Osteocyte (in vitro differentiated cells): ENCODE data around the gene ARHGEF25. TPM values are rescaled to one million over a fixed set of nuclear protein-coding genes. Genes with fewer than 3 reads are reported as not detected.
"Not testable (repeated sequence)": the region's sequence is repeated elsewhere in the genome, so short reads cannot be mapped to it uniquely, and the experiment has no call there.

Experiments used
- DNase-seq: peaks from one replicate; pipeline ENCODE4 v3.0.0; 2021; ENCODE audit warnings: mixed read lengths; ENCODE audit not compliant: unreplicated experiment; ENCODE audit errors: extremely low spot score
- H3K27ac Mint-ChIP-seq: one replicate; pipeline ENCODE4 v1.8.0; 2021; ENCODE audit warnings: mild to moderate bottlenecking, mixed read lengths; ENCODE audit not compliant: unreplicated experiment
- H3K27me3 Mint-ChIP-seq: one replicate; pipeline ENCODE4 v1.8.0; 2021; ENCODE audit warnings: mixed read lengths; ENCODE audit not compliant: unreplicated experiment
- H3K36me3 Mint-ChIP-seq: one replicate; pipeline ENCODE4 v1.8.0; 2021; ENCODE audit warnings: mixed read lengths; ENCODE audit not compliant: unreplicated experiment
- H3K4me1 Mint-ChIP-seq: one replicate; pipeline ENCODE4 v1.8.0; 2021; ENCODE audit warnings: mixed read lengths; ENCODE audit not compliant: unreplicated experiment
- H3K4me3 Mint-ChIP-seq: one replicate; pipeline ENCODE4 v1.8.0; 2021; ENCODE audit warnings: mild to moderate bottlenecking, moderate library complexity, mixed read lengths; ENCODE audit not compliant: unreplicated experiment
- H3K9me3 Mint-ChIP-seq: one replicate; pipeline ENCODE4 v1.8.0; 2021; ENCODE audit warnings: mixed read lengths; ENCODE audit not compliant: unreplicated experiment
- total RNA-seq: library from RNA; stranded (reverse); gene quantifications from 2 replicates; pipeline ENCODE4 v1.2.1, GENCODE V29; 2021
- TF ChIP-seq, protein P1 (sequence below): fragments of 200-600 bp; sonication (generic); IDR thresholded peaks from 2 replicates; pipeline ENCODE4 v1.5.0; 2021; ENCODE audit warnings: antibody characterized with exemption, mild to moderate bottlenecking, moderate library complexity

The ARHGEF25 gene
- total RNA-seq, 1 donor from 2014 or later = 27.6 TPM

DNA sequence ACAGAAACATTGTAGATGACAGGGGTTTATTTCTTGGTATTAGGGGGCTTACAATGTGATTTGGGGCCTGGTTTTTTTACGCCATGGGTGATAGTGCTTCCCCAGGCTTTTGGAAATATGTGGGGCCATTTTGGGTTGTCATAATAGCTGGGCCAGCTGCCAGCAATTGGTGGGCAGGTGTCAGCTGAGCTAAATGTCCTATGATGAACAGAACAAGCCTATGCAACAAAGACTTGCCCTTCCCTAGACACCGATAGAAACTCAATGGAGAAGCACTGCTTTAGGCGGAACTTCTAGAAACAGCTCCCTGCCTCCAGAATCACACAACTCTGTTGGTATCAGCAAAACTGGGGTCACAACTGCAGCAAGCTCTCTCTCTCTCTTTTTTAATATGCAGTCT lies 26.9 kb downstream of the ARHGEF25 start:
- Mint-ChIP-seq H3K27me3 (peaks cover 49% of the 10 kb centered on the region), H3K4me1 (peaks cover 5% of the 10 kb centered on the region), H3K36me3 (no peaks in the 10 kb centered on the region), H3K9me3 (no peaks in the 10 kb centered on the region), H3K27ac (no peak overlapping the region), H3K4me3 (no peak overlapping the region)
- TF ChIP-seq, protein P1, sequence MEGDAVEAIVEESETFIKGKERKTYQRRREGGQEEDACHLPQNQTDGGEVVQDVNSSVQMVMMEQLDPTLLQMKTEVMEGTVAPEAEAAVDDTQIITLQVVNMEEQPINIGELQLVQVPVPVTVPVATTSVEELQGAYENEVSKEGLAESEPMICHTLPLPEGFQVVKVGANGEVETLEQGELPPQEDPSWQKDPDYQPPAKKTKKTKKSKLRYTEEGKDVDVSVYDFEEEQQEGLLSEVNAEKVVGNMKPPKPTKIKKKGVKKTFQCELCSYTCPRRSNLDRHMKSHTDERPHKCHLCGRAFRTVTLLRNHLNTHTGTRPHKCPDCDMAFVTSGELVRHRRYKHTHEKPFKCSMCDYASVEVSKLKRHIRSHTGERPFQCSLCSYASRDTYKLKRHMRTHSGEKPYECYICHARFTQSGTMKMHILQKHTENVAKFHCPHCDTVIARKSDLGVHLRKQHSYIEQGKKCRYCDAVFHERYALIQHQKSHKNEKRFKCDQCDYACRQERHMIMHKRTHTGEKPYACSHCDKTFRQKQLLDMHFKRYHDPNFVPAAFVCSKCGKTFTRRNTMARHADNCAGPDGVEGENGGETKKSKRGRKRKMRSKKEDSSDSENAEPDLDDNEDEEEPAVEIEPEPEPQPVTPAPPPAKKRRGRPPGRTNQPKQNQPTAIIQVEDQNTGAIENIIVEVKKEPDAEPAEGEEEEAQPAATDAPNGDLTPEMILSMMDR = no peak
- no peak for DNase-seq

GRCh38 chr12:57640175-57641042 lies 29.2 kb downstream of the ARHGEF25 start:
- H3K4me1 Mint-ChIP-seq = no peaks in the 10 kb centered on the region
- no peak overlapping the region for H3K4me3 Mint-ChIP-seq
- H3K36me3 Mint-ChIP-seq = no peaks in the 10 kb centered on the region
- TF ChIP-seq, protein P1 = no peak
- no peaks in the 10 kb centered on the region for H3K9me3 Mint-ChIP-seq
- DNase-seq = no peak
- H3K27me3 Mint-ChIP-seq = peaks cover 47% of the 10 kb centered on the region
- no peak overlapping the region for H3K27ac Mint-ChIP-seq

DNA sequence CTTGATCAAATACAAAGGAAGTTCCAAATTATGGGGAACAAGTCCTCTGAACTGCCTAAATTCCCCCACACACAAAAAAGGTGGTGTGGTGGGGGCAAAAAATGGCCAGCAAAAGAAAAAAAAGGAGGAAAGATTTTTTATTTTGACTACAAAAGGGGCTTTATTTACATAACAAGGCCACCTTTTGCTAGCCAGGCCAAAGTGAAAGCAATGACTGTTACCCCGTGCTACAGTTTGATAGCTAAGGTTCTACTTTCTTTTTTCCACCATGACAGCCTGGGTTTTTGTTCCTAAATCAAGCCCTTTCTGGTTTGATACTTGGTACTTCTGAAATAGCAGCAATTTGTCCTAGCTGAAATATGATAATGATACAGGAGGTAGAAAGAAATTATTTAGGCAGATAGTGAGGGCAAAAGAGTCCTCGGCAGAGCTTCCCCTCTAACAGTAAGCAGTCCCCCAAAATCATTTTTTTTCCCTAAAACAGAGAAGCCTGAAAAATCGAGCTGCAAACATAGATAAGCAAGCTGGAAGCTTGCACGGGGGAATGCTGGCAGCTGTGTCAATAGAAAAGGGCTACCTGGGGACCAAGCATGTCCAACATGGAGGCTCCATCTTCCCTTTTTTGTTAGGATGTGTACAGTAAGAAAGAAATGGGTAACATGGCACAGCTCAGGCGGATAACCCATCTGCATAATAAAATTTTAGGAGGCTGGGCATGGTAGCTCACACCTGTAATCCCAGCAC lies 30.6 kb downstream of the ARHGEF25 start:
- no peak for DNase-seq
- H3K36me3 Mint-ChIP-seq = peaks cover 2% of the 10 kb centered on the region
- H3K4me3 Mint-ChIP-seq = no peak overlapping the region
- peaks cover 45% of the 10 kb centered on the region for H3K27me3 Mint-ChIP-seq
- no peak overlapping the region for H3K27ac Mint-ChIP-seq
- TF ChIP-seq, protein P1 = no peak
- H3K9me3 Mint-ChIP-seq = no peaks in the 10 kb centered on the region
- H3K4me1 Mint-ChIP-seq = no peaks in the 10 kb centered on the region

DNA sequence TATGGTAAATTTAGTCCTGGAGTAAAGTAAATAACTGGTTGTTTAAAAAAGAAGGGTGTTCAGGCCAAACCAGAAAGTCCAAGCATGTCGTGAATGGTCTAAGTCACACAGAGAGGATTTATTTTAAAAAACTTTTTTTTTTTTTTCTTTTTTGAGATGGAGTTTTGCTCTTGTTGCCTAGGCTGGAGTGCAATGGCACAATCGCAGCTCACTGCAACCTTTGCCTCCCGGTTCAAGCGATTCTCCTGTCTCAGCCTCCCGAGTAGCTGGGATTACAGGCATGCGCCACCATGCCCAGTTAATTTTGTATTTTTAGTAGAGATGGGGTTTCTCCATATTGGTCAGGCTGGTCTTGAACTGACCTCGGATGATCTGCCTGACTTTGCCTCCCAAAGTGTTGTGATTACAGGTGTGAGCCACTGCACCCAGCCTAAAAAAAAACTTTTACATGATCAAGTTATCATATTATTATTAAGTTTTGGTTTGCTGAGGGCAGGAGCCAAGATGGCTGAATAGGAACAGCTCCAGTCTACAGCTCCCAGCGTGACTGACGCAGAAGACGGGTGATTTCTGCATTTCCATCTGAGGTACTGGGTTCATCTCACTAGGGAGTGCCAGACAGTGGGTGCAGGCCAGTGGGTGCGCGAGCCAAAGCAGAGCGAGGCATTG lies 34.9 kb downstream of the ARHGEF25 start:
- H3K9me3 Mint-ChIP-seq, H3K36me3 Mint-ChIP-seq, H3K27ac Mint-ChIP-seq, H3K4me3 Mint-ChIP-seq, DNase-seq, H3K4me1 Mint-ChIP-seq: not testable (repeated sequence)
- H3K27me3 Mint-ChIP-seq = peaks cover 12% of the 10 kb centered on the region

GRCh38 chr12:57646659-57647049 lies 35.4 kb downstream of the ARHGEF25 start:
- not testable (repeated sequence) for H3K27me3 Mint-ChIP-seq, DNase-seq, H3K4me1 Mint-ChIP-seq, H3K36me3 Mint-ChIP-seq, H3K4me3 Mint-ChIP-seq, H3K27ac Mint-ChIP-seq, H3K9me3 Mint-ChIP-seq
